HepG2 (cell line): ENCODE measurements around the gene TLCD1. TPM values are rescaled to one million over a fixed set of nuclear protein-coding genes. Genes with fewer than 3 reads are reported as not detected.

ENCODE experiments used
- ATM ChIP-seq: fragments of 450-650 bp; IDR thresholded peaks from 2 replicates; pipeline ENCODE4 v1.7.1; 2017; ENCODE audit warnings: mild to moderate bottlenecking, borderline replicate concordance
- CEBPB ChIP-seq: IDR thresholded peaks from 2 replicates; pipeline ENCODE4 v1.6.1; 2011; ENCODE audit warnings: low read depth, low read length, improper control_type of control experiment, borderline replicate concordance
- ETV5 ChIP-seq: IDR thresholded peaks from 2 replicates; pipeline ENCODE4 v1.6.1; 2018; ENCODE audit warnings: missing biosample characterization, missing genetic modification reagents, inconsistent platforms, borderline replicate concordance
- FOSL1 ChIP-seq: sonication (generic); formaldehyde crosslinking; IDR thresholded peaks from 2 replicates; pipeline ENCODE4 v1.9.0; 2021; ENCODE audit warnings: missing genetic modification reagents, borderline replicate concordance
- HMGA1 ChIP-seq: sonication (generic); formaldehyde crosslinking; conservative IDR thresholded peaks from 2 replicates; pipeline ENCODE4 v1.4.0; 2020; ENCODE audit warnings: missing genetic modification reagents
- RBM22 ChIP-seq: fragments of 200-400 bp; formaldehyde crosslinking; optimal IDR thresholded peaks from 2 replicates; pipeline ENCODE3; 2017; ENCODE audit warnings: mild to moderate bottlenecking, low read length, moderate library complexity
- RCOR2 ChIP-seq: IDR thresholded peaks from 2 replicates; pipeline ENCODE4 v1.6.1; 2016; ENCODE audit warnings: missing biosample characterization, missing genetic modification reagents
- STAG1 ChIP-seq: sonication (generic); formaldehyde crosslinking; IDR thresholded peaks from 2 replicates; pipeline ENCODE4 v1.4.0; 2020; ENCODE audit warnings: missing genetic modification reagents
- ZMYM3 ChIP-seq: sonication (generic); formaldehyde crosslinking; IDR thresholded peaks from 2 replicates; pipeline ENCODE4 v1.5.1; 2020; ENCODE audit warnings: mild to moderate bottlenecking, missing genetic modification reagents
- ZNF768 ChIP-seq: sonication (generic); formaldehyde crosslinking; IDR thresholded peaks from 2 replicates; pipeline ENCODE4 v1.4.0; 2020; ENCODE audit warnings: missing genetic modification reagents
- polyA plus RNA-seq, 8 experiments: library from polyadenylated mRNA; depleted of rRNA in 3 of 8; stranded (reverse) in 7 of 8; unstranded in 1 of 8; fragments of >200 nt; fragmentation: Illumina TruSeq in 4 of 8; extraction: Trizol in 4 of 8; gene quantifications; 2 replicates each; pipeline versions ENCODE4 v1.2.1 to v1.2.3, GENCODE V29; 2011 to 2016; ENCODE audit warnings: low read depth in 4 of 8, missing spikeins in 1 of 8, mixed read lengths in 1 of 8; ENCODE audit not compliant: insufficient read depth in 1 of 8
- total RNA-seq, 5 experiments: library from RNA; depleted of rRNA; stranded (reverse); fragments of >200 nt; fragmentation: Illumina TruSeq; extraction: Trizol; gene quantifications; 2 replicates each; pipeline ENCODE4 v1.2.3, GENCODE V29; 2016; ENCODE audit warnings: low read depth in 1 of 5
- TF ChIP-seq, protein P1 (sequence below): sonication (generic); formaldehyde crosslinking; IDR thresholded peaks from 2 replicates; pipeline ENCODE4 v1.4.0; 2020; ENCODE audit warnings: low read depth, mild to moderate bottlenecking, missing genetic modification reagents
- TF ChIP-seq, protein P2 (sequence below): sonication (generic); formaldehyde crosslinking; conservative IDR thresholded peaks from 2 replicates; pipeline ENCODE4 v1.4.0; 2020; ENCODE audit warnings: missing genetic modification reagents
- TF ChIP-seq, protein P3 (sequence below): sonication (generic); formaldehyde crosslinking; IDR thresholded peaks from 2 replicates; pipeline ENCODE4 v1.5.0; 2020; ENCODE audit warnings: mild to moderate bottlenecking, missing genetic modification reagents, moderate library complexity

Gene TLCD1
- total and polyA plus RNA-seq, 2 of the 13 experiments (the other 11 are each of a cell fraction or from before 2014, with no cell fraction given) = 14.9 to 19.6 TPM

DNA sequence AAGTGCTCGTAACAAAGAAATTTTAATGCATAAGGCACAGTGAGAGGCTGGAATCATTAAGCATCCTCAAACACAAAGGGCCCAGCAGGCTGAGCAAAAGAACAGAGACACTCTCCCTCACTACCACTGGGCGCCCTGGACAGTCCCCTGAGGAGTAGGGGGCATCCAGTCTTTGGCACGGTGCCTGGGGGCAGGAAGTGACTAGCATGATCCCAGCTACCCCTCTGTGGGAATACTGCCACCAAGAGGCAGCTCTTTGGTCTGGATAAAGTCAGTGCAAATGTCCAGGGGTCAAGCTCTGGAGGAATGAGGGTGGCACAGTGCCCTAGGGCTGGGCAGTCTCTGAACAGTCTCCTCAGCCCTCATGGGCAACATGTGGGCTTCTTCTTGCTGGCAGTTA is 11.8 kb downstream of the TLCD1 start (continued):
- TF ChIP-seq FOSL1 (CRISPR knock-in tag) = no peak
- peak; percentile 42; the same call in 1 of the 2 replicates for TF ChIP-seq RCOR2 (CRISPR knock-in tag)
- TF ChIP-seq RBM22 = no peak
- TF ChIP-seq ATM = no peak
- TF ChIP-seq, protein P1, sequence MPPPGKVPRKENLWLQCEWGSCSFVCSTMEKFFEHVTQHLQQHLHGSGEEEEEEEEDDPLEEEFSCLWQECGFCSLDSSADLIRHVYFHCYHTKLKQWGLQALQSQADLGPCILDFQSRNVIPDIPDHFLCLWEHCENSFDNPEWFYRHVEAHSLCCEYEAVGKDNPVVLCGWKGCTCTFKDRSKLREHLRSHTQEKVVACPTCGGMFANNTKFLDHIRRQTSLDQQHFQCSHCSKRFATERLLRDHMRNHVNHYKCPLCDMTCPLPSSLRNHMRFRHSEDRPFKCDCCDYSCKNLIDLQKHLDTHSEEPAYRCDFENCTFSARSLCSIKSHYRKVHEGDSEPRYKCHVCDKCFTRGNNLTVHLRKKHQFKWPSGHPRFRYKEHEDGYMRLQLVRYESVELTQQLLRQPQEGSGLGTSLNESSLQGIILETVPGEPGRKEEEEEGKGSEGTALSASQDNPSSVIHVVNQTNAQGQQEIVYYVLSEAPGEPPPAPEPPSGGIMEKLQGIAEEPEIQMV (CRISPR knock-in tag) = no peak
- TF ChIP-seq ZNF768 (CRISPR knock-in tag) = peak; percentile 81
- TF ChIP-seq, protein P2, sequence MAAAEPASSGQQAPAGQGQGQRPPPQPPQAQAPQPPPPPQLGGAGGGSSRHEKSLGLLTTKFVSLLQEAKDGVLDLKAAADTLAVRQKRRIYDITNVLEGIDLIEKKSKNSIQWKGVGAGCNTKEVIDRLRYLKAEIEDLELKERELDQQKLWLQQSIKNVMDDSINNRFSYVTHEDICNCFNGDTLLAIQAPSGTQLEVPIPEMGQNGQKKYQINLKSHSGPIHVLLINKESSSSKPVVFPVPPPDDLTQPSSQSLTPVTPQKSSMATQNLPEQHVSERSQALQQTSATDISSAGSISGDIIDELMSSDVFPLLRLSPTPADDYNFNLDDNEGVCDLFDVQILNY (CRISPR knock-in tag) = no peak
- TF ChIP-seq CEBPB = no peak
- TF ChIP-seq ZMYM3 (CRISPR knock-in tag) = peak; percentile 69
- TF ChIP-seq, protein P3, sequence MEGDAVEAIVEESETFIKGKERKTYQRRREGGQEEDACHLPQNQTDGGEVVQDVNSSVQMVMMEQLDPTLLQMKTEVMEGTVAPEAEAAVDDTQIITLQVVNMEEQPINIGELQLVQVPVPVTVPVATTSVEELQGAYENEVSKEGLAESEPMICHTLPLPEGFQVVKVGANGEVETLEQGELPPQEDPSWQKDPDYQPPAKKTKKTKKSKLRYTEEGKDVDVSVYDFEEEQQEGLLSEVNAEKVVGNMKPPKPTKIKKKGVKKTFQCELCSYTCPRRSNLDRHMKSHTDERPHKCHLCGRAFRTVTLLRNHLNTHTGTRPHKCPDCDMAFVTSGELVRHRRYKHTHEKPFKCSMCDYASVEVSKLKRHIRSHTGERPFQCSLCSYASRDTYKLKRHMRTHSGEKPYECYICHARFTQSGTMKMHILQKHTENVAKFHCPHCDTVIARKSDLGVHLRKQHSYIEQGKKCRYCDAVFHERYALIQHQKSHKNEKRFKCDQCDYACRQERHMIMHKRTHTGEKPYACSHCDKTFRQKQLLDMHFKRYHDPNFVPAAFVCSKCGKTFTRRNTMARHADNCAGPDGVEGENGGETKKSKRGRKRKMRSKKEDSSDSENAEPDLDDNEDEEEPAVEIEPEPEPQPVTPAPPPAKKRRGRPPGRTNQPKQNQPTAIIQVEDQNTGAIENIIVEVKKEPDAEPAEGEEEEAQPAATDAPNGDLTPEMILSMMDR (CRISPR knock-in tag) = peak; percentile 62
- TF ChIP-seq HMGA1 (CRISPR knock-in tag) = no peak
- TF ChIP-seq STAG1 (CRISPR knock-in tag) = peak; percentile 42; the same call in 1 of the 2 replicates
- peak; percentile 35; the same call in 1 of the 2 replicates for TF ChIP-seq ETV5 (CRISPR knock-in tag)
